HG02870 (cell line): Measurements from ENCODE around the gene FFAR3.

ENCODE experiments used
- ATAC-seq: cut with Tn5 transposase; IDR thresholded peaks from one replicate; pipeline ENCODE4 v1.9.1; 2021; ENCODE audit warnings: mild to moderate bottlenecking, moderate library complexity; ENCODE audit not compliant: unreplicated experiment

FFAR3 gene, protein sequence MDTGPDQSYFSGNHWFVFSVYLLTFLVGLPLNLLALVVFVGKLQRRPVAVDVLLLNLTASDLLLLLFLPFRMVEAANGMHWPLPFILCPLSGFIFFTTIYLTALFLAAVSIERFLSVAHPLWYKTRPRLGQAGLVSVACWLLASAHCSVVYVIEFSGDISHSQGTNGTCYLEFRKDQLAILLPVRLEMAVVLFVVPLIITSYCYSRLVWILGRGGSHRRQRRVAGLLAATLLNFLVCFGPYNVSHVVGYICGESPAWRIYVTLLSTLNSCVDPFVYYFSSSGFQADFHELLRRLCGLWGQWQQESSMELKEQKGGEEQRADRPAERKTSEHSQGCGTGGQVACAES

DNA sequence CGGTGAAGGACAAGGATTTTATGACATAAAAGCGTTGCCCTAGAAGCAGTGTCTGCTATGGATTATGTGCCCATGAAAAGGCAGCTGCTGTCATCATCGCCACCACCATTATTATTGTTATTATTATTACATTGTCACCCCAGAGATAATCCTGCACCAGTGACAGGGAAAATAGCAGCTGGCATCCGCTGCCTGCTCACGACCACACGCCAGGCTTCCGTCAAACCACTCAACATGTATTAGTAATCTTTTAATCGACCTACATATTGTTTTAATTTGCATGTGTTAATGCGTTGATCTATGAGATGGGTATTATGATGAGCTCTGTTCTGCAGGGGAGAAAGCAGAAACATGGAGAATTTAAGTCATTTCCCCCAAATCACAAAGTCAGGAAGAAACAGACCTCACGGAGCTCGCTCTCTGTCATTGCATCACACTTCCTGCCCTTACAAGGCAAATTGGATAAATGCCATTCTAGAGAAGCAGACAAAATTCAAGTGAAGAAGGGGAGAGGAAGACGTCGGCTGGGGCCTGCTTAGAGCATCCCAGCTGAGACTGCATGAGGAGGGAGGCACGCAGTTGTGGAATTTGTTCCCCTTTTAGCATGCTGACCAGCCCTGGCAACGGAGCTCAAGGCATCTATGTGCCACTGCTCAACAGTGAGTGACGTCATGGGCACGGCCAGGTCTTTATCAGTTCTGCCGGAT lies at the start of gene FFAR3:
FFAR3 (plus strand) TSS at position 594 of the 707 bp plus-strand sequence. CDS start 431 bp downstream, outside the sequence.
- ATAC-seq = no peak

DNA sequence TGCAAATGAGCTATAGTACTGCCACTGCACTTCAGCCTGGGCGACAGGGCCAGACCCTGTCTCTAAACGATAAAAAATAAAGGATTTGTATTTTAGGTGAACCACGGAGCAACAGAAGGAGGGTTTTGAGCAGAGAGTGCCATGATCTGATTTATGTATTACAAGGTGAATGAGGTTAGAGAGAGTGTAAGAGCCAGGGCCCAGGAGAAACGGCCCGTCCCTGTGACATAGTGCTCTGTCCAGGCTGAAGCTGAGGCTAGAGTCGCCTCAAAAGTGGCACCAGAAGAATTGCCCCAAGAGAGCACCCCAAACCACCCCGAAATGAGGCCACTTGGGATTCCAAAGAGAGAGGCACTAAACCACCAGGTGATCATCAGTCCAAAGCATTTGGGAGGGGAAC lies 49.4 kb upstream of the FFAR3 start:
- no peak for ATAC-seq

DNA sequence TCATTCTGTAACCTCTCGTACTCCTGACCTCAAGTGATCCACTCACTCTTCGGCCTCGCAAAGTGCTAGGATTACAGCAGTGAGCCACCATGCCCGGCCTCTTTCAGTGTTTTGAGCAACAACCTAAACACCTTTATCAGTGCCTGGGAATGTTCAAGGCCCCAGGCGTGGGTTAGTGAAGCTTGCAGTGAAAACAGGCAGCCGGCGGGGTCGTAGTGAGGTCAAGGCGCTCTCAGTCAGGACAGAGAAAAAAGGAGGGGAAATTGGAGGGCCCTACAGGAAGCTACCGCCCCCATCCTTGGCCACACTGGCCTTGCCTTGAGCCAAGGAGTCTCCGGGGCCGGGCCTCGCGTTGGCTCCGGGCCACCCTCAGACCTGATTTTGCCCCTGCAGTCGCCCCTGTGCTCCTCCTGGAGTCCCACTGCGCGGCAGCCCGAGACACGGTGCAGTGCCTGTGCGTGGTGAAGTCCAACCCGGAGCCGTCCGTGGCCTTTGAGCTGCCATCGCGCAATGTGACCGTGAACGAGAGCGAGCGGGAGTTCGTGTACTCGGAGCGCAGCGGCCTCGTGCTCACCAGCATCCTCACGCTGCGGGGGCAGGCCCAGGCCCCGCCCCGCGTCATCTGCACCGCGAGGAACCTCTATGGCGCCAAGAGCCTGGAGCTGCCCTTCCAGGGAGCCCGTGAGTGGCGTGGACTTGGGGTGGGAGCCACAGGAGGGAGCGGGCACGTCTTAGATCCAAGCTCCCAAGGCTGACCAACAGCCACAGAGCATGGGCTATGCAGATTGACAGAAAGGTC lies 48.6 kb upstream of the FFAR3 start:
- ATAC-seq = no peak

DNA sequence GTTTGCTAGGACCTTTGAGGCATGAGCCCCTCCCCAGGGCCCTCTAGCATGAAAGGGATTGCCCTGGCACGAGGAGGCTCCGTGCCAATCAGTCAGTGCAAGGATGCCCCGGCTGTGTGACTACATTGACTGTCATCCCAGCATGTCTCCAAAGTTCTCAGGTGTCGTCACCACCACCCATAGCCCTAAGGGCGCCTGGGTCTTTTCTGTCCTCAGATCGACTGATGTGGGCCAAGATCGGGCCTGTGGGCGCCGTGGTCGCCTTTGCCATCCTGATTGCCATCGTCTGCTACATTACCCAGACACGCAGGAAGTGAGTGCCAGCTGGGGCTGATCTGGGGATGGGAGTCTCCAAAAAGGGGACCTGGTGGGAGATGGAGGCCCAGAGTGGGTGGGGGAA lies 47.9 kb upstream of the FFAR3 start:
- no peak for ATAC-seq

DNA sequence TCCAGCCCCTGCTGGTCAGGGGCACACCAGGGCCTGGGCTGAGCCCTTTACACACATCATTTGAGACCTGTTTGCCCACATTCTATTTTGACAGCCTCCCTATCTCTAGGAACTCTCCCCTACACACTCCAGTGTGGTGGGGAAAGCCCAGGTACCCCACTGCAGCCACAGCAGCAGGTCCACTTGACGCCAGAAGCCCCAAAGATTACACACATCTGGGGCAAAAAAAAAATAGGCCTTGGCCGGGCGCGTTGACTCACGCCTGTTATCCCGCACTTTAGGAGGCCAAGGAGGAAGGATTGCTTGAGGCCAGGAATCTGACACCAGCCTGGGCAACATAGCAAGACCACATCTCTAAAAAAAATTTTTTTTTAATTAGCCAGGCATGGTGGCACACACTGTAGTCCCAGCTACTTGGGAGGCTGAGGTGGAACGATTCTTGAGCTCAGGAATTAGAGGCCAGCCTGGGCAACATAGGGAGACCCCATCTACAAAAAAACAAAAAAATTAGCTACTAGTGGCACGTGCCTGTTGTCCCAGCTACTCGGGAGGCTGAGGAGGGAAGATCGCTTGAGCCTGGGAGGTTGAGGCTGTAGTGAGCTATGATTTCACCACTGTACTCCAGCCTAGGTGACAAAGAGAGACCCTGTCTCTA lies 47.3 kb upstream of the FFAR3 start:
- no peak for ATAC-seq

DNA sequence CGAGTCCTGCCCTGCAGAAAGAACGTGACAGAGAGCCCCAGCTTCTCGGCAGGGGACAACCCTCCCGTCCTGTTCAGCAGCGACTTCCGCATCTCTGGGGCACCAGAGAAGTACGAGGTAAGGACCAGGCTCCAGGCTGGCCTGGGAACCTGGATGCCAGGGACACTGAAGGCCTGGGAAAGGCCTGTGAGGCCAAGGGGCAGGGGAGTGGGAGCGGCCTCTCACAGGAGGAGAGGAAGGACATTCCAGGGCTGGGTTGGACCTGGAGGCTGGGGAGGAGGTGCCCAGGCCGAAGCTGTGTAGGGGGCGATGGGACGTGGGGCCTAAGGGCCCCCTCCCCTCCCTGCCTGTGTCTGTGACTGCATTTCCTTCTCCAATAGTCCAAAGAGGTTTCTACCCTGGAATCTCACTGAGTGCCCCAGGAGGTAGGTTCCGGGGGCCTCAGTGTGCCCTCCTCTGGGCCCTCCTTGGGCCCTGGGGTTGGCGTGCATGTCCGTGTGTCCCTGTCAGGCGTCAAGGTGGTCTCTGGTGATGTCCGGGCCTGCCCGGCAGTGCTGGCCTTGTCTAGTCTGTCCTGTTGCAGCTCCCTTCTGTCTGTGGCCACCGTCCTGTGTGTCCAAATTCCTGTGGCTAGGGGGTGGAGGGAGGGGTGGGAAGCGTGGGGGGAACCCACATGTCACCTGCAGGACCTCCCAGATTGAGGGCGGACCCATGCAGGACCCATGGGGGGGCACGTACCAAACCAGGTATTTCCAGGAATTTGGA lies 46.2 kb upstream of the FFAR3 start:
- ATAC-seq = no peak

DNA sequence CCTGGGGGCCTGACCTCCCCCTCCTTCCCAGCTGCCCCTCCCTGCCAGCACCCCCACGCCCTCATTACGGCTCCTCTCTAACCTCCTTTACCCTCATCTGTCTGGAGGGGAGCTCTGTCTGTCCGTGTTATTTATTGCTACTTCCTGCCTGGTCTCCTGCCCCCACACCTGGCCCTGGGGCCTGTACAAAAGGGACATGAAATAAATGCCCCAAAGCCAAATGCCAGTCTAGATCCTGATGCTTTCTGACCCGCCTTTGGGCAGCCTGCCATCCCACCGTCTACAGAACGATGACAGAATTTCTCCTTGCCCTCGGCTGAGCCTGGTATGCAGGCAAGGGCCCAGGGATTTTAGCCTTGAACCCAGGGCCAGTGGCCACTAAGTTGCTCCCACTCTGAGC lies 44.7 kb upstream of the FFAR3 start:
- ATAC-seq = no peak

DNA sequence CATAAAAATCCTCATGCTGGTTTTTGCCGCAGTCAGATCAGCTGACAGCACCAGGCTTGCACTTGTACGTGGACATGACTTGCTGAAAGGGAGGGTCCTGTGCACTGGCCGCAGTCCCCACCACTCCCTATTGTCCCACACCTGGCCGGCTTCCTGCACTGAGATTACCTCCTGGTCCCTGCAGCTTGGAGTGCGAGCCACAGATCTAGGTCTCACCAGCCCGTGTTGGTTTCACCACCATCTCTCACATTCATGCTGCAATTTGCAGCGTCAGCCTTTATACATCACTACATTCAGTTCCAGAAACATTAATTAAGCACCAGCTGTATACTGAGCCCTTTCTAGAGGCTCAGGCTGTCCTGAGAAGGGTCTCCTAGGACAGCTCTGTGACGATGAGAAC lies 44.2 kb upstream of the FFAR3 start:
- ATAC-seq = no peak

DNA sequence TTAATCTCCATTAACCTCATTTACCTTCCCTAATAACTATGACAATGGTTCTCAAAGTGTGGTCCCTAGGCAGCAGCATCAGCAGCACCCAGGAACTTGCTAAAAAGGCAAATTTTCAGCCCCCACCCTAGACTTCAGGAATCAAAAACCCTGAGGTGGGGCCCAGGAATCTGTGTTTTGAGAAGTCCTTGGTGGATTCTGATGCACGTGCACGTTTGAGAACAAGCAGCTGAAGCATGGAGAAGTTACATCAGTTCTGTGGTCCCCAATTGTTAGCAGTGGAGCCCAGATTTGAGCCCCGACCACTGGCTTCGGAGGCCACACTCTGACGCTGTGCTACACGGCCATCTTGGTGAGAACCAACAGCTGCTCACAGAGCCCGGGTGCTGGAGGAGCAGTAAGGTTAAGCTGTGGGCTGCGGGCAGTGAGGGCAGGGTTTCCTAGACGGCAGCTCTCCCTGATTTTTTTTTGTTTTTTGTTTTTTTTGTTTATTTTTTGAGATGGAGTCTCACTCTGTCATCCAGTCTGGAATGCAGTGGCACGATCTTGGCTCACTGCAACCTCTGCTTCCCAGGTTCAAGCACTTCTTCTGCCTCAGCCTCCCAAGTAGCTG lies 43.3 kb upstream of the FFAR3 start:
- no peak for ATAC-seq

DNA sequence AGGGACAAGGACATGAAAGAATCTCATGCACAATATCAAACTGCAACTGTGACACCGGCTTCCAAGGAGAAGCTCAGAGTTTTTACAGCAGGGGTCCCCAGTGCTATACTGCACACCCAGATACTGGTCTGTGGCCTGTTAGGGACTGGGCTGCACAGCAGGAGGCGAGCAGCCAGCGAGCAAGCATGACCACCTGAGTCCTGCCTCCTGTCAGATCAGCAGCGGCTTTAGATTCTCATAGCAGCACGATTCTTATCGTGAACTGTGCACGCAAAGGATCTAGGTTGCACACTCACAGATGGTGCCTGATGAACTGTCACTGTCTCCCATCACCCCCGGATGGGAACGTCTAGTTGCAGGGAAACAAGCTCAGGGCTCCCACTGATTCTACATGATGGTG lies 42.4 kb upstream of the FFAR3 start:
- ATAC-seq = no peak

DNA sequence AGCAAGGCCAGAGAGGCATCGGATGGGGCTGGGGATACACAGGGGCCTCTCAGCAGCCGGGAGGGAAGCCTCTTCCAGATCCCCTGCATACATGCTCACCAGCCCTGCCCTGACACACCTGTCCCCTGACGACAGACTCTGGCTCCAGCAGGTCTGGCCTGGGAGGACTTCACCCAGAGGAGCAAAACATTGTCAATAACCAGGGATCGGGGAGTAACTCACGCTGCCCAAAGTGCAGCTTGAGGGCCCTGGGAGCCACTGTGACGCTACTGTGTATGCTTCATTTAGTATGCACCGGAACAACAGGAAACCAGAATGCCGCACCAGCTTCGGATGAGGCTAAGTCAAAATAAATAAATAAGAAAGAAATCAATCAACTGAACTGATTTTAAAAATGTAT lies 41.7 kb upstream of the FFAR3 start:
- ATAC-seq = no peak

DNA sequence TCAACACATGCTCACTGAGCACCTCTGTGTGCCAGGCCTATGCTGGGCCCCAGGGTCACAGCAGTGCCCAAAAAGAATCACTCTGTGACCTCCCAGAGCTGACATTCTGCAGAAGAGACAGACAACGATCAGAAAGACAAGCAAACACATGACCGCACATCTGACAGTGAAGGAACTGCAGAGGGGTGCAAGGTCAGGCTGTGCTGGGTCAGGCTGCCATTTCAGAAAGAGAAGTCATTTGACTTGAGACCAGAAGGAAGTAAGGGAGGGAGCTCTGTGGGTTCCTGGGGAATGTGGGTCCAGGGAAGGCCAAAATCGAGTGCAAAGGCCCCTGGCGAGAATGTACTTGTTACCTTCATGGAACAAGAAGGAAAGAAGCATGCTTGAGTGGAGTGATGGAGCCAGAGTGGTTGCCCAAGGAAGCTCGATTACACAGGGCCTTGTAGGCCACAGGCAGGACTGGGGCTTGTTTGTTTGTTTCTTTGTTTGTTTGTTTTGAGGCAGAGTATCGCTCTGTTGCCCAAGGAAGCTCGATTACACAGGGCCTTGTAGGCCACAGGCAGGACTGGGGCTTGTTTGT lies 40.7 kb upstream of the FFAR3 start:
- no peak for ATAC-seq

DNA sequence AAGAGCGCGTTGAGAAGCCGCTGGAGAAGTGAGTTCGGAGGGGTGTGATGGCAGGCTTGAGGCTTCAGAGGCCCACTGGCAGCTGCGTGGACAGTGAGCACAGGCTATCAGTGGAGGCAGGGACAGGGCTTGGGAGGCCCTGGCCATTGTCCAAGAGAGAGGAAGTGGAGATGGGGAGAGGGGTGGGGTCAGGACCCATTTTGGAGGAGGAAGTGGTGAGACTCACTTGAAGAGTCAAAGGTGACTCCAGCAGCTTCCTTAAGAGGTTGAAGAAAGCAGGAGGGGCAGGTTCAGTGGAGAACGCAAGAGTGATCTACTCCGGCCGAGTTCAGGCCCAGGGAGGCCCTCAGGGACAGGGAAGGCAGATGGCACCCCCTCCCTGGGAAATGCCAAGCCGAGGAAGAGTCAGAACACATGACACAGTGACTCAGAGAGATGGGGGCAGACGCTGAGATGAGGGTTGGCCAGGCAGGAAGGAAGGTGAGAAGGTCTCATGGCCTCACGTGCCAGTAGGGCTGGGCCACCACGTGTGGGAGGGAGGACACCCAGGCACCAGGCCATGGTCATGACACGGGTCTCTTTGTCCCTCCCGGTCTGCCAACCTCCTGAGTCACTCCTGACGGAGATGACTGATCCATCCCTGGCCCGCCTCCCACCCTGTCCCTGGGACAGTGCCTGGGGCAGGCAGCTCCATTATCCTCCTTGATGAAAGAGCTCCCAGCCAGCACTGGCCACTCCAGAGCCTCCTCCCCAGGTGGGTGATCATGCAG lies 39.4 kb upstream of the FFAR3 start:
- ATAC-seq = no peak

DNA sequence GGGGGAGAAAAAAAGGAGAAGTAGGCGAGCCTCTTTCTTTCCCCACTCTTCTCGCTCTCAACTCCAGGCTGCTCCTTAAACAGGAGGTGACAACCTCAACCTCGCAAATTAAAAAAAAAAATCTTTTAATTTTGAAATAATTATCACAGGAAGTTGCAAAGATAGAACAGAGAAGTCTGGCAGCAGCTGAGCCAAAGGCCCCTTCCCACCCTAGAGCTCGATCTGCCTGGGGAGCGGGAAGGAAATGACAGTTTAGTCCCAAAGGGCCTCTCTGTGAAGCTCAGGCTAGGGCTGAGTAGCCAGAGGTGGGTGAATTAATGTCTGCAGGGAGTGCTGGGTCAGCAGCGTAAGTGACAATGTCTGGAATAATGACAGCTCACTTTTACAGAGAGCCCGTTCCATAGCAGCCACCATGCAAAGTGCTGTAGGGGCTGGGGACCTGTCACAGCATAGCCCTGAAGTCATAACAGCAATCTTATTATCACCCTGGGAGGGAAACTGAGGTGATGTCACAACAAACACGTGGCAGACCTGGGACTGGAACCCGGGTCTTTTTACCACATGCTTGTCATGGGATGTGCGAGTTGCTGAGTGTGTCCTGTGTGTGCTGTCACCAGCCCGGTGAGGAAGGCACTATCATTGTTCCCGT lies 38.1 kb upstream of the FFAR3 start:
- ATAC-seq = no peak

DNA sequence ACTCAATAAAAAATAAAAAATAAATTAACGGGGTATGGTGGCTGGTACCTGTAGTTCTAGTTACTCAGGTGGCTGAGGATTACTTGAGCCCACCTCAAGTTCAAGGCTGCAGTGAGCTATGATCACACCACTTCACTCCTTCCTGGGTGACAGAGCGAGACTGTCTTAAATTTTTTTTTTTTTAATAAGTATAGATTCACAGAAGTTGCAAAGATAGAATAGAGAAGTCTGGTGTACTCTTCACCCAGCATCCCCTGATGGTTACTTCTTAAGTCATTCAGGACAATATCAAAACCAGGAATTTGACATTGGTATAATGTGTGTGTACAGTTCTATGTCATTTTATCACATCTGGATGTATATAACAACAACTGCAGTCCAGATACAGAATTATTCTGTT lies 37.0 kb upstream of the FFAR3 start:
- ATAC-seq = no peak

DNA sequence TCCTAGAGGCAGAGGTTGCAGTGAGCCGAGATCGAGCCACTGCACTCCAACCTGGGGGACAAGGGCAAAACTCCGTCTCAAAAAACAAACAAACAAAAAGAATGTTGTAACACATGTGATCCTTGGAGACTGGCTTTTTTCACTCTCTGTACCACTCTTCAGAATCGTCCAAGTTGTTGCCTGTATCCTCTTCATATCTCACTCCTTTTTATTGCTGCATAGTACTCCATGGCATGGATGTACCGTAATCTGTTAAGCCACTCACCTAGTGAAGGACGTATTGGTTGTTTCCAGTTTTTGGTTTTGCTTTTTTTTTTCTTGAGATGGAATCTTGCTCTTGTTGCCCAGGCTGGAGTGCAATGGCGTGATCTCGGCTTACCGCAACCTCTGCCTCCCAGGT lies 36.2 kb upstream of the FFAR3 start:
- ATAC-seq = no peak

DNA sequence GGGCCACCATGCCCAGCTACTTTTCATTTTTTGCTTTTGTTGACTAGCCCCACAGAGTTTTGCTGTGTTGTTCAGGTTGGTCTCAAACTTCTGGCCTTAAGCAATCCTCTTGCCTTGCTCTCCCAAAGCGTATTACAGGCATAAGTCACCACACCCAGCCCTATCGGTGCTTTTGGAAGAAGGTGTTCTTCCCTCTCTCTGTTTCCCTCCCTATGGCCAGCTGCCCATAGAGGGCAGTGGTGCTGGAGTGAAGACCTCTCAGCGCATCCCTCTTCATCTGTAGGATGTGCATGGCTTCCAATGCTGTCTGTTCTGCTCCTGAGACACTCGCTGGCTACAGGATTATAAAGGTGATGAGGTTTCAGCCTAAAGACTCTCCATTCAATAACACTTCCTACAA lies 30.6 kb upstream of the FFAR3 start:
- no peak for ATAC-seq

DNA sequence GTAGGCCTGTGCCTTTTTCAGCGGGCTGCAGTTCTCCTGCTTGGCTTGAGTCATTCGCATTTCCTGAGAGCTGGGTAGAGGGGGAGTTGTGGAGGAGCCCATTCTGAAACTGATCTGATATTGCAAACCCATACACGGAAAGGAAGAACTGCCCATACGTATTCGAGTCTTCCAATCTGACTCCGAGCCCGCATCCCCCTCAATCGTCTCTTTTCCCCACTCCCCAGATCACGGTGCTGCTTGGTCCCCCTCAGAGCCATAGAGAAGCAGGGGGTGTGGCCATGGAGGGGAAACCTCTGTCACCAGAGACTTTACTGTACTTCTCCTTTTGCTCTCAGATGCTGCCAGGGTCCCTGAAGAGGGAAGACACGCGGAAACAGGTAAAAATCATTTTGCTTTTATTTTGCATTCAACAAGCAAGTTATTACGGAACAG lies 29.4 kb upstream of the FFAR3 start, which contains the start of gene CD22:
CD22 (plus strand) TSS at position 337 of the 435 bp plus-strand sequence. CDS start 2,854 bp downstream, outside the sequence.
- ATAC-seq = no peak
